ENCODE measurements around the gene GFPT2.

DNA sequence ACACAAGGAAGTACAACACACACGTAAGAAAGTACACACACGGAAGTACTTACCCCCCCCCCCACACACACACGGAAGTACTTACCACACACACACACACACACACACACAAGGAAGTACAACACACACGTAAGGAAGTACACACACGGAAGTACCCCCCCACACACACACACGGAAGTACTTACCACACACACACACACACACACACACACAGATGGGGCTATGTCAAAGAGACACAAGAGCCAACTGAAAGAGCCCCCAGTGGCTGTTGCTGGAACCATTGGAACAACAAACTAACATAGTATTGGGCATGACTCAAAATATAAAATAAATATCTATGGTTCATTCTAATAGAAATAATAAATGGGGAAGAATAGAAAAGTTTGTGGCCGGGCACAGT lies 56.4 kb downstream of the GFPT2 start:
- no peak for TF ChIP-seq CTCF (IDR thresholded peaks at IDR 0.05; ENCODE audit: borderline replicate concordance, extremely low read depth, low read length, poor library complexity, severe bottlenecking)
- TF ChIP-seq EZH2 (IDR thresholded peaks at IDR 0.05; ENCODE audit: borderline replicate concordance, low read depth, low read length, severe bottlenecking): no peak

All from DND-41 (cell line).